K562 (cell line): ENCODE measurements around the gene SAMD8.

Source experiments
- BHLHE40 ChIP-seq: IDR thresholded peaks from 2 replicates; pipeline ENCODE4 v1.6.1; 2011; ENCODE audit warnings: low read length, improper control_type of control experiment
- CBX2 ChIP-seq: fragments of 200-600 bp; sonication (generic); IDR thresholded peaks from one replicate; pipeline ENCODE4 v1.6.1; 2012; ENCODE audit warnings: mild to moderate bottlenecking, low read length, inconsistent platforms; ENCODE audit not compliant: insufficient read depth, poor library complexity, severe bottlenecking
- EZH2 ChIP-seq: IDR thresholded peaks from 2 replicates; pipeline ENCODE4 v1.6.1; 2012; ENCODE audit warnings: low read depth, mild to moderate bottlenecking, inconsistent platforms, low read length, borderline replicate concordance
- GTF2F1 ChIP-seq: IDR thresholded peaks from 2 replicates; pipeline ENCODE4 v1.6.1; 2011; ENCODE audit warnings: low read depth, low read length, improper control_type of control experiment
- HDAC8 ChIP-seq: fragments of 450-650 bp; IDR thresholded peaks from 2 replicates; pipeline ENCODE4 v1.6.1; 2016; ENCODE audit warnings: mild to moderate bottlenecking, missing genetic modification characterization, moderate library complexity, missing compliant biosample characterization
- MCM5 ChIP-seq: fragments of 450-650 bp; IDR thresholded peaks from 2 replicates; pipeline ENCODE4 v1.6.1; 2016; ENCODE audit warnings: low read depth
- MIER1 ChIP-seq: fragments of 450-650 bp; IDR thresholded peaks from 2 replicates; pipeline ENCODE4 v1.6.1; 2016; ENCODE audit warnings: antibody characterized with exemption, mild to moderate bottlenecking, low read depth
- TCF7 ChIP-seq: sonication (generic); IDR thresholded peaks from 2 replicates; pipeline ENCODE4 v1.6.1; 2016; ENCODE audit warnings: antibody characterized with exemption, borderline replicate concordance
- ZNF766 ChIP-seq: fragments of 200-800 bp; sonication (Bioruptor generic); conservative IDR thresholded peaks from 2 replicates; pipeline ENCODE4 v1.6.1; 2016; ENCODE audit warnings: missing genetic modification characterization, missing compliant biosample characterization
- TF ChIP-seq, protein P1 (sequence below): sonication (generic); formaldehyde crosslinking; IDR thresholded peaks from 2 replicates; pipeline ENCODE4 v1.8.1; 2022; ENCODE audit warnings: missing genetic modification reagents
- TF ChIP-seq, protein P2 (sequence below): fragments of 450-650 bp; IDR thresholded peaks from 2 replicates; pipeline ENCODE4 v1.6.1; 2018; ENCODE audit not compliant: partially characterized antibody

DNA sequence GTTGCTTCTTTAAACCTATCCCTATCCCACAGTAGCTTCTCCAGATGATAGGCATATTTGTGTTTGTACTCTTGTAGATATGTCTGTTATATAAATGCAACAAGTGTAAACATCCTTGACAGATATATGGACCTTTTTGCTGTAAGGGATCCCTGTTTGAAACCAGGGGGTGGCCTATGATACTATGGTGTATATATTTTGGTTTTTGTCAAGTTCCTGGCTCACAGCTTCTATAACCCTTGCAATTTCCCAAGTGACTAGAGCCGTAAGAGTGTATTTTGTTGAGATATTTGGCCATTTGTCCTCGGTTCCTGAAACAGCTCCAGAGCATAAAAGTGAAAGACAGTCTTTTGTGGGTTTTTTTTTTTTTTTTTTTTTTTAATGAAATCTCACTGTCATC lies 114.6 kb downstream of the SAMD8 start:
- no peak for TF ChIP-seq ZNF766 (CRISPR knock-in tag)
- TF ChIP-seq, protein P1, sequence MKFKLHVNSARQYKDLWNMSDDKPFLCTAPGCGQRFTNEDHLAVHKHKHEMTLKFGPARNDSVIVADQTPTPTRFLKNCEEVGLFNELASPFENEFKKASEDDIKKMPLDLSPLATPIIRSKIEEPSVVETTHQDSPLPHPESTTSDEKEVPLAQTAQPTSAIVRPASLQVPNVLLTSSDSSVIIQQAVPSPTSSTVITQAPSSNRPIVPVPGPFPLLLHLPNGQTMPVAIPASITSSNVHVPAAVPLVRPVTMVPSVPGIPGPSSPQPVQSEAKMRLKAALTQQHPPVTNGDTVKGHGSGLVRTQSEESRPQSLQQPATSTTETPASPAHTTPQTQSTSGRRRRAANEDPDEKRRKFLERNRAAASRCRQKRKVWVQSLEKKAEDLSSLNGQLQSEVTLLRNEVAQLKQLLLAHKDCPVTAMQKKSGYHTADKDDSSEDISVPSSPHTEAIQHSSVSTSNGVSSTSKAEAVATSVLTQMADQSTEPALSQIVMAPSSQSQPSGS (CRISPR knock-in tag), result no peak
- no peak for TF ChIP-seq CBX2
- TF ChIP-seq HDAC8, result no peak
- no peak for TF ChIP-seq EZH2
- no peak for TF ChIP-seq GTF2F1
- no peak for TF ChIP-seq MCM5
- no peak for TF ChIP-seq MIER1
- TF ChIP-seq, protein P2, sequence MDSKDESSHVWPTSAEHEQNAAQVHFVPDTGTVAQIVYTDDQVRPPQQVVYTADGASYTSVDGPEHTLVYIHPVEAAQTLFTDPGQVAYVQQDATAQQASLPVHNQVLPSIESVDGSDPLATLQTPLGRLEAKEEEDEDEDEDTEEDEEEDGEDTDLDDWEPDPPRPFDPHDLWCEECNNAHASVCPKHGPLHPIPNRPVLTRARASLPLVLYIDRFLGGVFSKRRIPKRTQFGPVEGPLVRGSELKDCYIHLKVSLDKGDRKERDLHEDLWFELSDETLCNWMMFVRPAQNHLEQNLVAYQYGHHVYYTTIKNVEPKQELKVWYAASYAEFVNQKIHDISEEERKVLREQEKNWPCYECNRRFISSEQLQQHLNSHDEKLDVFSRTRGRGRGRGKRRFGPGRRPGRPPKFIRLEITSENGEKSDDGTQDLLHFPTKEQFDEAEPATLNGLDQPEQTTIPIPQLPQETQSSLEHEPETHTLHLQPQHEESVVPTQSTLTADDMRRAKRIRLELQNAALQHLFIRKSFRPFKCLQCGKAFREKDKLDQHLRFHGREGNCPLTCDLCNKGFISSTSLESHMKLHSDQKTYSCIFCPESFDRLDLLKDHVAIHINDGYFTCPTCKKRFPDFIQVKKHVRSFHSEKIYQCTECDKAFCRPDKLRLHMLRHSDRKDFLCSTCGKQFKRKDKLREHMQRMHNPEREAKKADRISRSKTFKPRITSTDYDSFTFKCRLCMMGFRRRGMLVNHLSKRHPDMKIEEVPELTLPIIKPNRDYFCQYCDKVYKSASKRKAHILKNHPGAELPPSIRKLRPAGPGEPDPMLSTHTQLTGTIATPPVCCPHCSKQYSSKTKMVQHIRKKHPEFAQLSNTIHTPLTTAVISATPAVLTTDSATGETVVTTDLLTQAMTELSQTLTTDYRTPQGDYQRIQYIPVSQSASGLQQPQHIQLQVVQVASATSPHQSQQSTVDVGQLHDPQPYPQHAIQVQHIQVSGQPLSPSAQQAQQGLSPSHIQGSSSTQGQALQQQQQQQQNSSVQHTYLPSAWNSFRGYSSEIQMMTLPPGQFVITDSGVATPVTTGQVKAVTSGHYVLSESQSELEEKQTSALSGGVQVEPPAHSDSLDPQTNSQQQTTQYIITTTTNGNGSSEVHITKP, result no peak
- TF ChIP-seq TCF7, result no peak
- TF ChIP-seq BHLHE40, result no peak
